Measurements from ENCODE around the gene ESPN.

DNA sequence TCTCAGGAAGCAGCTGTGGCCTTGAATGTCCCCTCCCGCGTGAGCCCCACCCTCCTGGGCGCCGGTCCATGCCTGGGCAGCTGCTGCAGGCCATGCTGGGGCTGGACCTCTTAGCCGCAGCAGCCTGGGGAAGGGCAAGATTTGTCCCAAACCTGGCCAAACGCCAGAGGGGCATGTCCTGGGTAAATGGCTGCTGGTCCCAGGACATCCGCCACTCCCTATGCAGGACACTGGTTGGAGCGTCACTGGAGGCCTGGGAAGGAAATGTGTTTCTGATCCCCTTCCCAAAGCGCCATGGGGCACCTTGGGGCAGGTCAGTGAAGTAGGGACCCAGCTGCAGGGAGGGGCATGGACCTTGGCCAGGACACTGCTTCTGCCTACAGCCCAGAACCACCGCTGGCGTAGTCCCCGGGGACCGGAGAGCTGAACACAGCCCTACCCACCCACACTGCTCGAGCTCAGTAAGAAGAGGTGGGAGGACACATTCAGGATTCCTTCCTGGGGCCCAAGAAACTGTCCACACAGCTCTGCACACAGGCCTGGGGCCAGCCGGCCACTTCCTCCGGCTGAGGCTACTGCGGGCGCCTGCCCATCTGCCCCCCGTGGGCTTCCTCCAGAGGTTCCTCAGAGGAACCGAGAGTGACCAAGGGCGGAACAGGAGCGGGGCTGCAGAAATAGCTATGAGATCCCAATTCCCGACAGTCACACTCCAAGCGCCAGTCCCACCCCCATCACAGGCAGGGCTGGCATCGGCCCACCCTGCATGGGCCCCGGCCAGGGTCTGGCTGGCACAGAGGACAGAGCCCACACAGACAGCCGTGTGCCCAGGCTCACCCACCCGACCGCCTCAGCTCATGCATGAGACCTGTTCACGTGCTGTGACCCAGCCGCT is 77.7 kb downstream of the ESPN start:
- TF ChIP-seq CTCF (conservative IDR thresholded peaks at IDR 0.05 in 1 of 2, IDR thresholded peaks at IDR 0.05 in 1 of 2; ENCODE audit: extremely low read depth in 1 of 2, insufficient read depth in 1 of 2, low read depth in 1 of 2, low read length in 2 of 2) (no peak), EZH2 (IDR thresholded peaks at IDR 0.05; ENCODE audit: borderline replicate concordance, low read length) (no peak)
